Uterus (tissue), 2 donors: ENCODE results near the gene PPEF1.

ENCODE experiments used
- POLR2A ChIP-seq, 2 donors: fragments of 450-650 bp; IDR thresholded peaks; one replicate each; pipeline ENCODE4 v1.6.1; 2016; ENCODE audit warnings: antibody characterized with exemption in 2 of 2, mild to moderate bottlenecking in 1 of 2, moderate library complexity in 1 of 2
- TF ChIP-seq, protein P1 (sequence below), 4 experiments: fragments of 200-600 bp in 2 of 4; fragments of 450-650 bp in 2 of 4; sonication (generic) in 2 of 4; IDR thresholded peaks; one replicate each; pipeline ENCODE4 v1.5.1; 2016 to 2019; ENCODE audit warnings: antibody characterized with exemption in 4 of 4, mild to moderate bottlenecking in 2 of 4, moderate library complexity in 1 of 4

DNA sequence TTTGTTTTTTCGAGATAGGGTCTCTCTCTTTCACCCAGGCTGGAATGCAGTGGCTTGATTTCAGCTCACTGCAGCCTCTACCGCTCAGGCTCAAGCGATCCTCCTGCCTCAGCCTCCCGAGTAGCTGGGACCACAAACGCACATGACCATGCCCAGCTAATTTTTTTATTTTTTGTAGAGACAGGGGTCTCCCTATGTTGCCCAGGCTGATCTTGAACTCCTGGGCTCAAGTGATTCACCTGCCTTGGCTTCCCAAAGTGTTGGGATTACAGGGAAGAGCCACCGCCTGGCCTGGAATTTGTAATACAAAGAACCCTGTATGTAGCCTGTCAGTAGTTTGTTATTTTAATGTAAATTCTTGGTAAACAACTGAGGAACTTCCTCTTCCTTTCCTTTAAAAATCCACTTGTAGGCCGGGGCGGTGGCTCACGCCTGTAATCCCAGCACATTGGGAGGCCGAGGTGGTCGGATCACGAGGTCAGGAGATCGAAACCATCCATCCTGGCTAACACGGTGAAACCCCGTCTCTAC is 157.0 kb downstream of the PPEF1 start:
- no peak for TF ChIP-seq POLR2A (IDR thresholded peaks at IDR 0.05)
- TF ChIP-seq, protein P1, sequence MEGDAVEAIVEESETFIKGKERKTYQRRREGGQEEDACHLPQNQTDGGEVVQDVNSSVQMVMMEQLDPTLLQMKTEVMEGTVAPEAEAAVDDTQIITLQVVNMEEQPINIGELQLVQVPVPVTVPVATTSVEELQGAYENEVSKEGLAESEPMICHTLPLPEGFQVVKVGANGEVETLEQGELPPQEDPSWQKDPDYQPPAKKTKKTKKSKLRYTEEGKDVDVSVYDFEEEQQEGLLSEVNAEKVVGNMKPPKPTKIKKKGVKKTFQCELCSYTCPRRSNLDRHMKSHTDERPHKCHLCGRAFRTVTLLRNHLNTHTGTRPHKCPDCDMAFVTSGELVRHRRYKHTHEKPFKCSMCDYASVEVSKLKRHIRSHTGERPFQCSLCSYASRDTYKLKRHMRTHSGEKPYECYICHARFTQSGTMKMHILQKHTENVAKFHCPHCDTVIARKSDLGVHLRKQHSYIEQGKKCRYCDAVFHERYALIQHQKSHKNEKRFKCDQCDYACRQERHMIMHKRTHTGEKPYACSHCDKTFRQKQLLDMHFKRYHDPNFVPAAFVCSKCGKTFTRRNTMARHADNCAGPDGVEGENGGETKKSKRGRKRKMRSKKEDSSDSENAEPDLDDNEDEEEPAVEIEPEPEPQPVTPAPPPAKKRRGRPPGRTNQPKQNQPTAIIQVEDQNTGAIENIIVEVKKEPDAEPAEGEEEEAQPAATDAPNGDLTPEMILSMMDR (IDR thresholded peaks at IDR 0.05): no peak
